Measurements from ENCODE around the gene TEDC1. TPM values are rescaled to one million over a fixed set of nuclear protein-coding genes. Genes with fewer than 3 reads are reported as not detected.

Gene TEDC1
- total RNA-seq, 1 experiment from 2014 or later = 26.2 TPM

DNA sequence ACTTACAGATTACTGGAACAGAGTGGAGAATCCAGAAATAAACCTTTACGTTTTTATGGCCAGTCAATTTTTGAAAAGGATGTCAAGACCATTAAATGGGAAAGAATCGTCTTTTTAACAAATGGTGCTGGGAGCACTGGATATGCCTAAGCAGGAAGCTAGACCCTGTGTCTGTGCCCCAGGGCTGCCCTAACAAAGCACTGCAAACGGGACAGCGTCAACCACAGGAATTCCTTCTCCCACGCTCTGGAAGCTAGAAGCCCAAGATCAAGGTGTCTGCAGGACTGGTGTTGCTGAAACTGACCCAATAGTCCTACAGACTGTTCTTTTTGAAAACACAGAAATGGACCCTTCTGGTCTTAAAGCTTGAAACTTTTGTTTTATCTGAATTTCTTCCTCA, 26.1 kb downstream of the TEDC1 start:
- Mint-ChIP-seq H3K9me3 (peaks cover 0 to 52% of the 10 kb centered on the region in 2 experiments; a peak in 4 of 5 replicates), H3K4me1 (no peaks in the 10 kb centered on the region), H3K27me3 (ENCODE audit: low read depth) (peaks cover 77% of the 10 kb centered on the region), H3K36me3 (ENCODE audit: insufficient read depth in 1 of 3, low read depth in 3 of 3) (no peaks in the 10 kb centered on the region), H3K4me3 (no peak overlapping the region), H3K27ac (no peak overlapping the region)
- Histone ChIP-seq H3K27me3 (ENCODE audit: insufficient read depth, low read length) (no peaks in the 10 kb centered on the region), H3K79me1 (ENCODE audit: insufficient read depth, low read depth, low read length, poor library complexity, severe bottlenecking) (no peaks in the 10 kb centered on the region), H4K8ac (replicated peaks; ENCODE audit: insufficient read length, low read depth, low read length) (no peak overlapping the region), H4K5ac (ENCODE audit: insufficient read length, low read depth, low read length) (no peak overlapping the region), H2AK5ac (ENCODE audit: insufficient read length, low read length) (no peak overlapping the region), H3T11ph (ENCODE audit: low read length) (no peak overlapping the region), H3K4me1 (ENCODE audit: insufficient read depth, low read length) (no peaks in the 10 kb centered on the region), H2AFZ (ENCODE audit: low read length) (no peak overlapping the region), H3K27ac (ENCODE audit: insufficient read length, low read depth, low read length) (no peak overlapping the region), H3K56ac (ENCODE audit: insufficient read length, low read depth, low read length) (no peak overlapping the region), H3K23ac (ENCODE audit: insufficient read length, low read depth, low read length) (no peak overlapping the region), H2BK20ac (ENCODE audit: low read depth, low read length, poor library complexity, severe bottlenecking) (no peak overlapping the region), H3K9me3 (ENCODE audit: control insufficient read depth, low read depth, low read length) (no peaks in the 10 kb centered on the region), H3K18ac (ENCODE audit: insufficient read length, low read depth, low read length) (no peak overlapping the region), H4K20me1 (ENCODE audit: control insufficient read depth, insufficient read depth, insufficient read length) (no peaks in the 10 kb centered on the region), H2BK15ac (ENCODE audit: low read depth, low read length) (no peak overlapping the region), H3K4ac (ENCODE audit: low read depth, low read length) (no peak overlapping the region), H3K23me2 (ENCODE audit: insufficient read length, low read depth, low read length, poor library complexity, severe bottlenecking) (no peaks in the 10 kb centered on the region), H2BK5ac (ENCODE audit: insufficient read length, low read length) (no peak overlapping the region), H3K79me2 (ENCODE audit: insufficient read depth, low read length) (no peaks in the 10 kb centered on the region), H3K4me2 (ENCODE audit: insufficient read depth, insufficient read length, low read length) (no peak overlapping the region), H4K91ac (ENCODE audit: insufficient read length, low read depth, low read length) (no peak overlapping the region), H3K9ac (ENCODE audit: extremely low read depth, insufficient read length, low read length) (no peak overlapping the region), H2BK12ac (ENCODE audit: insufficient read length, low read depth, low read length) (no peak overlapping the region), H2BK120ac (ENCODE audit: low read depth, low read length, poor library complexity, severe bottlenecking) (no peak overlapping the region), H3K14ac (ENCODE audit: insufficient read depth, low read length) (no peak overlapping the region)
- DNase-seq = no peak
- WGBS (ENCODE audit: extremely low coverage, insufficient read length, low lambda C conversion rate) = no CpG with 5 or more reads among the region's 5 CpGs
- TF ChIP-seq, protein P1, sequence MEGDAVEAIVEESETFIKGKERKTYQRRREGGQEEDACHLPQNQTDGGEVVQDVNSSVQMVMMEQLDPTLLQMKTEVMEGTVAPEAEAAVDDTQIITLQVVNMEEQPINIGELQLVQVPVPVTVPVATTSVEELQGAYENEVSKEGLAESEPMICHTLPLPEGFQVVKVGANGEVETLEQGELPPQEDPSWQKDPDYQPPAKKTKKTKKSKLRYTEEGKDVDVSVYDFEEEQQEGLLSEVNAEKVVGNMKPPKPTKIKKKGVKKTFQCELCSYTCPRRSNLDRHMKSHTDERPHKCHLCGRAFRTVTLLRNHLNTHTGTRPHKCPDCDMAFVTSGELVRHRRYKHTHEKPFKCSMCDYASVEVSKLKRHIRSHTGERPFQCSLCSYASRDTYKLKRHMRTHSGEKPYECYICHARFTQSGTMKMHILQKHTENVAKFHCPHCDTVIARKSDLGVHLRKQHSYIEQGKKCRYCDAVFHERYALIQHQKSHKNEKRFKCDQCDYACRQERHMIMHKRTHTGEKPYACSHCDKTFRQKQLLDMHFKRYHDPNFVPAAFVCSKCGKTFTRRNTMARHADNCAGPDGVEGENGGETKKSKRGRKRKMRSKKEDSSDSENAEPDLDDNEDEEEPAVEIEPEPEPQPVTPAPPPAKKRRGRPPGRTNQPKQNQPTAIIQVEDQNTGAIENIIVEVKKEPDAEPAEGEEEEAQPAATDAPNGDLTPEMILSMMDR (conservative IDR thresholded peaks at IDR 0.05) = no peak

All from H9 (cell line).